Tibial nerve (tissue), 4 donors: ENCODE data around the gene TRAF7. TPM values are rescaled to one million over a fixed set of nuclear protein-coding genes. Genes with fewer than 3 reads are reported as not detected.

Experiments used
- DNase-seq, 2 donors: peaks; one replicate each; pipeline ENCODE4 v3.0.0-alpha.2; 2019; ENCODE audit warnings: low spot score in 2 of 2
- H3K27ac ChIP-seq, 4 donors: fragments of 200-600 bp; sonication (generic) in 3 of 4; one replicate each; pipeline ENCODE4 v1.5.1; 2017 to 2019; ENCODE audit warnings: mild to moderate bottlenecking in 1 of 4
- H3K27me3 ChIP-seq, 2 donors: fragments of 200-600 bp; sonication (generic) in 1 of 2; one replicate each; pipeline versions ENCODE4 v1.5.1 to v1.6.0; 2017 to 2019
- H3K36me3 ChIP-seq, 3 donors: fragments of 200-600 bp; sonication (generic); one replicate each; pipeline ENCODE4 v1.5.1; 2018 to 2019
- H3K4me1 ChIP-seq, 4 donors: fragments of 200-600 bp; sonication (generic) in 3 of 4; one replicate each; pipeline ENCODE4 v1.5.1; 2017 to 2019
- H3K4me3 ChIP-seq, 4 donors: fragments of 200-600 bp; sonication (generic) in 3 of 4; one replicate each; pipeline ENCODE4 v1.5.1; 2017 to 2019; ENCODE audit warnings: mild to moderate bottlenecking in 1 of 4, moderate library complexity in 1 of 4
- H3K9me3 ChIP-seq, 4 donors: fragments of 200-600 bp; sonication (generic) in 3 of 4; one replicate each; pipeline ENCODE4 v1.5.1; 2017 to 2019
- CTCF ChIP-seq, 5 experiments: fragments of 200-600 bp in 3 of 5; fragments of 450-650 bp in 2 of 5; sonication (generic) in 3 of 5; IDR thresholded peaks; one replicate each; pipeline ENCODE4 v1.5.1; 2016 to 2019; ENCODE audit warnings: antibody characterized with exemption in 5 of 5, mild to moderate bottlenecking in 3 of 5, moderate library complexity in 2 of 5
- EP300 ChIP-seq, 2 donors: sonication (generic); formaldehyde crosslinking; IDR thresholded peaks; one replicate each; pipeline ENCODE4 v1.6.1; 2017; ENCODE audit warnings: antibody characterized with exemption in 2 of 2, mild to moderate bottlenecking in 1 of 2
- POLR2A ChIP-seq, 2 donors: fragments of 450-650 bp; IDR thresholded peaks; one replicate each; pipeline ENCODE4 v1.6.1; 2017; ENCODE audit warnings: antibody characterized with exemption in 2 of 2, mild to moderate bottlenecking in 2 of 2, moderate library complexity in 2 of 2
- WGBS, 2 donors: methylation state at CpG; one replicate each; pipeline ENCODE4 v1.1.5; 2018; 5-methylcytosine and 5-hydroxymethylcytosine counted together
- total RNA-seq, 4 donors: library from RNA; depleted of rRNA; stranded (reverse); fragments of >200 nt; gene quantifications; one replicate each; pipeline ENCODE4 v1.1.0, GENCODE V29; 2016

Gene TRAF7
- total RNA-seq, 4 donors from 2014 or later: 29.1 to 53.7 (median 38.4) TPM

DNA sequence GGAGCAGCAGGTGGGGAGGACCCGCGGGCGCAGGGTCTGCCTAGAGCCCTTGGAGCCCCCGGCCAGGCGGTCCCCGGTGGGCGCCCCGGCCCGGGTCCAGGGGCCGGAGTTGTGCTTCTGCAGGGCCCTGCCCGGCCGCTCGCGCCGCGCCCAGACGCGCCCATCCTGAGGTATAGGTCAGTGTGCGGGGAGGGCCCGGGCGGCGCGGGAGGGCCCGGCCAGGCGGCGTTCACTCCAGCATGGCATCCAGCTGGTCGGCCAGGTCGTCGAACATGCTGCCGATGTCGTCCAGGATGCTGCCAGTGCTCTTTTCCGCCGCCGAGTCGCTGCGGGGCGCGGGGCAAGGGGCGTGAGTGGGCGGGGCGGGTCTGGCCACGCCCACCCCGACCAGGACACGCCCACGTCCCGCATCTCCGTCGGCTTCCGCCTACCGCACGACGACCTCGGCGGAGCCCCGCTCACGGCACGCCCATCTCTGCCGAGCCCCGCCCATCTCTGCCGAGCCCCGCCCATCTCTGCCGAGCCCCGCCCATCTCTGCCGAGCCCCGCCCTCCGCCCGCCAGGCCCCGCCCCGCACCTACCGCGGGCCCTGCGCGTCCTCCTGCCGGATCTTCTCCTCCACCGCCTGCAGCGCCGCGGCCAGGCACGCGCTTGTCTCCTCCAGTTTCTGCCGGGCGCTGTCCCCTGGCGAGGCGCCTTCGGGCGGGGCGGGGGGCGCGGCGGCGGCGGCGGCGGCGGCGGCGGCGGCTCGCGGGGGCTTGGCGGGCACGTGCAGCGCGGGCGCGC lies 22.9 kb downstream of the TRAF7 start:
- Histone ChIP-seq H3K27ac (no peak overlapping the region), H3K27me3 (no peaks in the 10 kb centered on the region), H3K36me3 (peaks cover 3 to 51% (median 21%) of the 10 kb centered on the region in 3 donors), H3K9me3 (no peaks in the 10 kb centered on the region), H3K4me3 (no peak overlapping the region), H3K4me1 (peaks cover 0 to 5% (median 0%) of the 10 kb centered on the region in 4 donors)
- TF ChIP-seq EP300 (IDR thresholded peaks at IDR 0.05) (no peak), CTCF (IDR thresholded peaks at IDR 0.05) (no peak), POLR2A (IDR thresholded peaks at IDR 0.05) (no peak)
- WGBS, 2 donors: 21 to 45% methylated on average over 61 to 82 of the region's 106 CpGs
- no peak for DNase-seq

DNA sequence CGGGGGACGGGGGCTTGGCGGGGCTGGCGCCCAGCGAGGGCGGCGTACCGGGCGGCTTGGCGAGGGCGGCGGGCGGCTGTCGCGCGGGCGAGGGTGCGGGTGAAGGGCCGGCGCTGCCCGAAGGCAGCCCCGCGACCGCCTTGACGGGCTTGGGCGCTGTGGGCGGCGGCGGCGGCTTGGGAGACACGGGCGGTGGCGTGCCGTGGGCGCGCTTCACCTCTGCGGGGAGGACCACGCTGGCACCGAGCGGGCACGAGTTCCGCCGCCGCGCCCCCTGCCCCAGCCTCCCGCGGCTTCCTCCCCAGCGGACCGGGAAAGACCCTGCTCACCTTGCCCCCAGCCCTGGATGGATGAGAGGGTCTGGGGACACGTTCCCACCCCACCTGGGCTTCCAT lies 23.5 kb downstream of the TRAF7 start:
- Histone ChIP-seq H3K4me3 (no peak overlapping the region), H3K27me3 (no peaks in the 10 kb centered on the region), H3K36me3 (peaks cover 3 to 45% (median 15%) of the 10 kb centered on the region in 3 donors), H3K9me3 (no peaks in the 10 kb centered on the region), H3K27ac (no peak overlapping the region), H3K4me1 (peaks cover 0 to 5% (median 0%) of the 10 kb centered on the region in 4 donors)
- no peak for DNase-seq
- TF ChIP-seq EP300 (IDR thresholded peaks at IDR 0.05) (no peak), POLR2A (IDR thresholded peaks at IDR 0.05) (no peak)
- WGBS, 2 donors: 49 to 53% methylated on average over 15 to 23 of the region's 50 CpGs

- TF ChIP-seq CTCF (IDR thresholded peaks at IDR 0.05) (no peak), POLR2A (IDR thresholded peaks at IDR 0.05) (no peak), EP300 (IDR thresholded peaks at IDR 0.05) (no peak)
- H3K27me3 ChIP-seq: no peaks in the 10 kb centered on the region
- H3K4me1 ChIP-seq: peaks cover 0 to 5% (median 0%) of the 10 kb centered on the region in 4 donors
- WGBS, 2 donors: 96 to 97% methylated on average over 5 to 13 of the region's 31 CpGs
- no peak overlapping the region for H3K27ac ChIP-seq
- peaks cover 3 to 40% (median 14%) of the 10 kb centered on the region in 3 donors for H3K36me3 ChIP-seq
- no peak overlapping the region for H3K4me3 ChIP-seq
- no peaks in the 10 kb centered on the region for H3K9me3 ChIP-seq
- DNase-seq: no peak
Measured at GRCh38 chr16:2179576-2179975, 24.0 kb downstream of the TRAF7 start.

GRCh38 chr16:2180461-2180860 lies 24.9 kb downstream of the TRAF7 start:
- no peak for DNase-seq
- peaks cover 0 to 5% (median 0%) of the 10 kb centered on the region in 4 donors for H3K4me1 ChIP-seq
- H3K9me3 ChIP-seq: no peaks in the 10 kb centered on the region
- H3K27ac ChIP-seq: no peak overlapping the region
- H3K4me3 ChIP-seq: no peak overlapping the region
- H3K36me3 ChIP-seq: peaks cover 3 to 32% (median 8%) of the 10 kb centered on the region in 3 donors
- WGBS, 2 donors: 90 to 95% methylated on average over 8 to 43 of the region's 43 CpGs
- H3K27me3 ChIP-seq: no peaks in the 10 kb centered on the region
- no peak for TF ChIP-seq CTCF (IDR thresholded peaks at IDR 0.05)
- TF ChIP-seq POLR2A (IDR thresholded peaks at IDR 0.05): no peak
- TF ChIP-seq EP300 (IDR thresholded peaks at IDR 0.05): no peak

- Histone ChIP-seq H3K27ac (no peak overlapping the region), H3K4me3 (no peak overlapping the region), H3K9me3 (no peaks in the 10 kb centered on the region), H3K4me1 (peaks cover 0 to 5% (median 0%) of the 10 kb centered on the region in 4 donors), H3K27me3 (no peaks in the 10 kb centered on the region), H3K36me3 (peaks cover under 1 to 24% (median 3%) of the 10 kb centered on the region in 3 donors)
- WGBS, 2 donors: 81 to 87% methylated on average over 28 to 34 of the region's 46 CpGs
- no peak for DNase-seq
- TF ChIP-seq EP300 (IDR thresholded peaks at IDR 0.05): no peak
- no peak for TF ChIP-seq POLR2A (IDR thresholded peaks at IDR 0.05)
- TF ChIP-seq CTCF (IDR thresholded peaks at IDR 0.05): no peak
Measured at GRCh38 chr16:2180962-2181923, 25.7 kb downstream of the TRAF7 start.
